GM23248 (cell line): Measurements from ENCODE around the gene KLHL28. TPM values are rescaled to one million over a fixed set of nuclear protein-coding genes. Genes with fewer than 3 reads are reported as not detected.

Experiments
- DNase-seq: peaks from one replicate; pipeline ENCODE4 v3.0.0-alpha.2; 2015
- H2AFZ ChIP-seq: fragments of 200-600 bp; sonication (generic); 2 replicates; pipeline ENCODE4 v1.6.1; 2016; ENCODE audit warnings: antibody characterized with exemption
- H3F3A ChIP-seq: fragments of 200-600 bp; sonication (generic); 2 replicates; pipeline ENCODE4 v1.6.1; 2016; ENCODE audit warnings: mild to moderate bottlenecking, antibody characterized with exemption, mixed run types; ENCODE audit not compliant: insufficient read depth
- H3K27ac ChIP-seq: fragments of 200-600 bp; sonication (generic); 2 replicates; pipeline ENCODE4 v1.5.1; 2016; ENCODE audit warnings: mild to moderate bottlenecking
- H3K27me3 ChIP-seq: fragments of 200-600 bp; sonication (generic); replicated peaks from 2 replicates; pipeline ENCODE4 v1.6.1; 2016; ENCODE audit warnings: mild to moderate bottlenecking; ENCODE audit not compliant: insufficient read depth
- H3K36me3 ChIP-seq: fragments of 200-600 bp; sonication (generic); 2 replicates; pipeline ENCODE4 v1.6.1; 2016; ENCODE audit warnings: low read depth, mild to moderate bottlenecking
- H3K4me1 ChIP-seq: fragments of 200-600 bp; sonication (generic); 2 replicates; pipeline ENCODE4 v1.6.1; 2016; ENCODE audit warnings: mild to moderate bottlenecking; ENCODE audit not compliant: insufficient read depth
- H3K4me2 ChIP-seq: fragments of 200-600 bp; sonication (generic); one replicate; pipeline ENCODE4 v1.6.1; 2016; ENCODE audit warnings: mild to moderate bottlenecking; ENCODE audit not compliant: unreplicated experiment
- H3K4me3 ChIP-seq: fragments of 200-600 bp; sonication (generic); 2 replicates; pipeline ENCODE4 v1.5.1; 2016; ENCODE audit warnings: mild to moderate bottlenecking
- H3K79me2 ChIP-seq: fragments of 200-600 bp; sonication (generic); 2 replicates; pipeline ENCODE4 v1.6.1; 2016; ENCODE audit warnings: mild to moderate bottlenecking; ENCODE audit not compliant: insufficient read depth
- H3K9ac ChIP-seq: fragments of 200-600 bp; sonication (generic); 2 replicates; pipeline ENCODE4 v1.6.1; 2016; ENCODE audit warnings: mild to moderate bottlenecking
- H3K9me2 ChIP-seq: fragments of 200-600 bp; sonication (generic); 2 replicates; pipeline ENCODE4 v1.6.1; 2016; ENCODE audit warnings: mixed run types, mild to moderate bottlenecking, moderate library complexity; ENCODE audit not compliant: insufficient read depth
- H3K9me3 ChIP-seq: fragments of 200-600 bp; sonication (generic); one replicate; pipeline ENCODE4 v1.6.1; 2017; ENCODE audit warnings: low read depth
- H4K20me1 ChIP-seq: fragments of 200-600 bp; sonication (generic); 2 replicates; pipeline ENCODE4 v1.6.0; 2016; ENCODE audit not compliant: insufficient read depth
- EZH2 ChIP-seq: fragments of 200-600 bp; sonication (generic); IDR thresholded peaks from 2 replicates; pipeline ENCODE4 v1.6.1; 2018; ENCODE audit warnings: antibody characterized with exemption, mild to moderate bottlenecking; ENCODE audit not compliant: insufficient read depth, poor library complexity, severe bottlenecking
- EZH2phosphoT487 ChIP-seq: fragments of 200-600 bp; sonication (generic); IDR thresholded peaks from 2 replicates; pipeline ENCODE4 v1.6.1; 2018; ENCODE audit warnings: antibody characterized with exemption, moderate library complexity, mild to moderate bottlenecking, low read depth; ENCODE audit not compliant: insufficient read depth
- WGBS, 2 experiments: methylation state at CpG; one replicate each; pipeline ENCODE4 v1.1.6; 2015 to 2017; ENCODE audit warnings: low lambda C conversion rate in 2 of 2, low coverage in 1 of 2; ENCODE audit errors: missing lambda C conversion rate in 2 of 2; 5-methylcytosine and 5-hydroxymethylcytosine counted together
- in situ Hi-C: fragments of 300-500 bp; cut with MboI; formaldehyde crosslinking; loops from 2 replicates; pipeline ENCODE4 v1.15.0; 2020
- polyA plus RNA-seq: library from polyadenylated mRNA; unstranded; fragments of >200 nt; fragmentation: Nextera tagmentation; extraction: Ambion mirVana; gene quantifications from 2 replicates; pipeline ENCODE4 v1.2.1, GENCODE V29; 2016
- total RNA-seq: library from RNA; depleted of rRNA; stranded (reverse); fragments of >200 nt; shearing (Covaris generic); gene quantifications from 2 replicates; pipeline ENCODE4 v1.2.3, GENCODE V29; 2014

Gene KLHL28
- total and polyA plus RNA-seq, 2 experiments from 2014 or later, result 10.3 to 13.1 TPM

DNA sequence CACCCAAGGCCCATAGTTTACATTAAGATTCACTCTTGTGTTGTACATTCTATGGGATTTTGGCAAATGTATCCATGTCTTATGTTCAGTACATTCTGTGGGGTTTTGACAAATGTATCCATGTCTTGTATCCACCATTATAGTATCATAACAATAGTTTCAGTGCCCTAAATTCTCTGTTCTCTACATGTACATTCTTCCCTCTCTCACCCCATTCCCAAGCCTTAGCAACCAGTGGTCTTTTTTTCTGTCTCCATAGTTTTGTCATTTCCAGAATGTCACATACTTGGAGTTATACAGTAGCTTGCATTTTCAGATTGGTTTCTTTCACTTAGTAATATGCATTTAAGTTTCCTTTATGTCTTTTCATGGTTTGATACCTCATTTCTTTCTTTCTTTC lies 7.0 kb upstream of the KLHL28 start:
- Histone ChIP-seq H3K9me2 (no peaks in the 10 kb centered on the region), H4K20me1 (no peaks in the 10 kb centered on the region; the same call in 1 of the 2 replicates), H3K27ac (no peak overlapping the region), H3K27me3 (no peaks in the 10 kb centered on the region), H3K9ac (no peak overlapping the region), H3K36me3 (no peaks in the 10 kb centered on the region), H2AFZ (no peak overlapping the region), H3K9me3 (no peaks in the 10 kb centered on the region), H3K4me3 (no peak overlapping the region), H3K79me2 (peaks cover 100% of the 10 kb centered on the region), H3K4me1 (peaks cover 25% of the 10 kb centered on the region), H3K4me2 (no peak overlapping the region), H3F3A (no peaks in the 10 kb centered on the region)
- TF ChIP-seq EZH2 (no peak), EZH2phosphoT487 (no peak)
- in situ Hi-C loops, result no loop called here
- DNase-seq, result no peak

- WGBS, 2 experiments, result 93 to 96% methylated on average over 4 of the region's 4 CpGs
- Histone ChIP-seq H3K4me1 (peaks cover 25% of the 10 kb centered on the region), H3F3A (peaks cover 11% of the 10 kb centered on the region; the same call in 1 of the 2 replicates), H3K9me2 (no peaks in the 10 kb centered on the region), H3K27ac (no peak overlapping the region), H4K20me1 (no peaks in the 10 kb centered on the region; the same call in 1 of the 2 replicates), H2AFZ (no peak overlapping the region), H3K79me2 (peaks cover 97% of the 10 kb centered on the region), H3K36me3 (no peaks in the 10 kb centered on the region), H3K9ac (no peak overlapping the region), H3K9me3 (no peaks in the 10 kb centered on the region), H3K27me3 (no peaks in the 10 kb centered on the region), H3K4me3 (peak overlapping the region; percentile 50), H3K4me2 (peak overlapping the region; percentile 98)
- TF ChIP-seq EZH2, result no peak
- no peak for TF ChIP-seq EZH2phosphoT487
- in situ Hi-C loops, result no loop called here
- DNase-seq, result peak; percentile 13
These were observed 5.0 kb upstream of the KLHL28 start for GRCh38 chr14:44966601-44967336.

DNA sequence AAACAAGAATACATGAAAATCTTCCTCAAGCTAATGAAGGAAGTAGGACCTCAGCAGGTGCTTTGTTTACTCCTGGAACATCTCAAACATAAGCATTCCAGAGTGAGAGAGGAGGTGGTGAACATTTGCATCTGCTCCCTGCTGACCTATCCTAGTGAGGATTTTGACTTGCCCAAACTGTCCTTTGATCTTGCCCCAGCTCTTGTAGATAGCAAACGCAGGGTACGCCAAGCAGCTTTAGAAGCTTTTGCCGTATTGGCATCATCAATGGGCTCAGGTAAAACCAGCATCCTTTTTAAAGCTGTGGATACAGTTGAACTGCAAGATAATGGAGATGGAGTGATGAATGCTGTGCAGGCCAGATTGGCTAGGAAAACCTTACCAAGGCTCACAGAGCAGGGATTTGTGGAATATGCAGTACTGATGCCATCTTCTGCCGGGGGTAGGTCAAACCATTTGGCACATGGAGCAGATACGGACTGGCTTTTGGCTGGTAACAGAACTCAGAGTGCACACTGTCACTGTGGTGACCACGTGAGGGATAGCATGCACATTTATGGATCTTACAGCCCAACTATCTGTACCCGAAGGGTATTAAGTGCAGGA lies 2.1 kb upstream of the KLHL28 start:
- H3K4me2 ChIP-seq, result peak overlapping the region; percentile 98
- peaks cover 28% of the 10 kb centered on the region for H3F3A ChIP-seq
- DNase-seq, result peak; percentile 43
- 10 to 11% methylated on average over 7 of the region's 7 CpGs for WGBS, 2 experiments
- 0 out of 2 replicates have a peak overlapping the region, but pooled peaks have one; percentile 90 for H3K27ac ChIP-seq
- peak overlapping the region; percentile 92 for H3K9ac ChIP-seq
- in situ Hi-C loops, result no loop called here
- TF ChIP-seq EZH2, result no peak
- no peak for TF ChIP-seq EZH2phosphoT487
- no peaks in the 10 kb centered on the region for H3K9me3 ChIP-seq
- H3K36me3 ChIP-seq, result no peaks in the 10 kb centered on the region
- peaks cover 37% of the 10 kb centered on the region for H3K4me1 ChIP-seq
- H4K20me1 ChIP-seq, result no peaks in the 10 kb centered on the region; the same call in 1 of the 2 replicates
- H3K27me3 ChIP-seq, result no peaks in the 10 kb centered on the region
- H3K79me2 ChIP-seq, result peaks cover 95% of the 10 kb centered on the region
- no peaks in the 10 kb centered on the region for H3K9me2 ChIP-seq
- peak overlapping the region; percentile 95 for H3K4me3 ChIP-seq
- H2AFZ ChIP-seq, result no peak overlapping the region

DNA sequence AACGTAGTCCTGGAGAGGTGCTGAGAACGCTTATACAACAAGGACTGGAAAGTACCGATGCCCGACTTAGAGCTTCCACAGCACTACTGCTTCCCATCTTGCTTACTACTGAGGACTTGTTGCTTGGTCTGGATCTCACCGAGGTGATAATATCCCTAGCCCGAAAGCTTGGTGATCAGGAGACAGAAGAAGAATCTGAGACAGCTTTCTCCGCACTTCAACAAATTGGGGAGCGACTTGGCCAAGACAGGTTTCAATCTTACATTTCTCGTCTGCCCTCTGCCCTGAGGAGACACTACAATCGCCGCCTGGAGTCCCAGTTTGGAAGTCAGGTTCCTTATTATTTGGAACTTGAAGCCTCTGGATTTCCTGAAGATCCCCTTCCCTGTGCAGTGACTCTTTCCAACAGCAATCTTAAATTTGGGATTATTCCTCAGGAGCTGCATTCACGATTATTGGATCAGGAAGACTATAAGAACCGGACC lies 1.3 kb upstream of the KLHL28 start:
- Histone ChIP-seq H3K9me2 (no peaks in the 10 kb centered on the region), H4K20me1 (no peaks in the 10 kb centered on the region; the same call in 1 of the 2 replicates), H3K27ac (peak overlapping the region; percentile 90), H2AFZ (peak overlapping the region; percentile 96), H3K4me2 (peak overlapping the region; percentile 98), H3K4me3 (peak overlapping the region; percentile 95), H3F3A (peaks cover 28% of the 10 kb centered on the region), H3K9me3 (no peaks in the 10 kb centered on the region), H3K27me3 (no peaks in the 10 kb centered on the region), H3K9ac (peak overlapping the region; percentile 92), H3K36me3 (no peaks in the 10 kb centered on the region), H3K79me2 (peaks cover 95% of the 10 kb centered on the region), H3K4me1 (peaks cover 45% of the 10 kb centered on the region)
- in situ Hi-C loops, result no loop called here
- DNase-seq, result peak; percentile 50
- TF ChIP-seq EZH2, result no peak
- WGBS, 2 experiments, result 1 to 5% methylated on average over 13 of the region's 13 CpGs
